HCT116 (cell line): ENCODE data around the gene NPB. TPM values are rescaled to one million over a fixed set of nuclear protein-coding genes. Genes with fewer than 3 reads are reported as not detected.

ENCODE experiments used
- ATAC-seq: fragments of 200-7000 bp; cut with Tn5 transposase; 2 replicates; pipeline ENCODE4 v1.9.1; 2020; ENCODE audit warnings: mild to moderate bottlenecking, moderate library complexity
- BruUV-seq: library from RNA; stranded (reverse); fragments of 400-500 nt; replicated peaks from 2 replicates; lab custom pipeline; 2021; lab: Mats Ljungman, UMichigan
- CTCF ChIA-PET: fragments of 300-600 bp; sonication (Branson Sonifier 250); formaldehyde crosslinking; loops from one replicate; lab custom pipeline; 2021; ENCODE audit warnings: antibody characterized with exemption; lab: Charles Lee
- POLR2A ChIA-PET: fragments of 300-600, 350-600 bp; sonication (Branson Sonifier 250); formaldehyde crosslinking; loops from one replicate; lab custom pipeline; 2021; ENCODE audit warnings: antibody characterized with exemption; lab: Charles Lee
- RAD21 ChIA-PET, 2 experiments: fragments of 300-600 bp; sonication (Branson Sonifier 250); formaldehyde crosslinking; loops; one replicate each; lab custom pipeline; 2023; ENCODE audit warnings: low total read pairs in 2 of 2; ENCODE audit not compliant: uncharacterized antibody in 2 of 2, unreplicated experiment in 2 of 2, low non-redundant PET in 1 of 2; lab: Charles Lee
- DNase-seq: peaks from one replicate; pipeline ENCODE4 v3.0.0-alpha.2; 2010; ENCODE audit warnings: low read depth, low spot score
- H2AFZ ChIP-seq: fragments of 200-600 bp; shearing (Covaris generic), sonication (generic); 2 replicates; pipeline ENCODE4 v1.6.1; 2017; ENCODE audit warnings: low read depth, mixed run types, mixed read lengths, antibody characterized with exemption, low read length; ENCODE audit not compliant: poor library complexity, severe bottlenecking
- H3K27ac ChIP-seq: 2 replicates; pipeline ENCODE4 v1.5.1; 2012; ENCODE audit warnings: low read depth, low read length
- H3K27me3 ChIP-seq: fragments of 200-600 bp; sonication (generic); 2 replicates; pipeline ENCODE4 v1.6.1; 2016; ENCODE audit warnings: mixed run types, low read length, mixed read lengths; ENCODE audit not compliant: insufficient read depth
- H3K36me3 ChIP-seq, 2 experiments: fragments of 200-500 bp in 1 of 2; fragments of 200-600 bp in 1 of 2; sonication (Bioruptor generic) in 1 of 2; sonication (generic) in 1 of 2; 2 replicates each; pipeline versions ENCODE4 v1.5.1 to v1.6.1; 2014 to 2016; ENCODE audit warnings: low read length in 2 of 2, inconsistent platforms in 1 of 2, mixed read lengths in 1 of 2, mixed run types in 1 of 2; ENCODE audit not compliant: insufficient read depth in 2 of 2, control insufficient read depth in 1 of 2
- H3K4me1 ChIP-seq, 2 experiments: fragments of 200-600 bp in 1 of 2; sonication (generic) in 1 of 2; 2 replicates each; pipeline versions ENCODE4 v1.5.1 to v1.6.1; 2012 to 2017; ENCODE audit warnings: low read length in 2 of 2, inconsistent platforms in 1 of 2, mild to moderate bottlenecking in 1 of 2, mixed read lengths in 1 of 2, mixed run types in 1 of 2, moderate library complexity in 1 of 2; ENCODE audit not compliant: insufficient read depth in 2 of 2, control insufficient read depth in 1 of 2
- H3K4me2 ChIP-seq: fragments of 200-600 bp; sonication (generic); 2 replicates; pipeline ENCODE4 v1.6.1; 2017; ENCODE audit warnings: mixed run types, low read length, mixed read lengths
- H3K4me3 ChIP-seq, 2 experiments: fragments of 200-600 bp in 1 of 2; sonication (generic) in 1 of 2; replicated peaks in 1 of 2; 2 replicates each; pipeline ENCODE4 v1.5.1; 2011 to 2016; ENCODE audit warnings: low read length in 2 of 2, control low read depth in 1 of 2, low read depth in 1 of 2, mild to moderate bottlenecking in 1 of 2, mixed read lengths in 1 of 2, mixed run types in 1 of 2
- H3K79me2 ChIP-seq: fragments of 200-600 bp; sonication (generic); 2 replicates; pipeline ENCODE4 v1.6.1; 2017; ENCODE audit warnings: mild to moderate bottlenecking, mixed run types, low read length, moderate library complexity, mixed read lengths; ENCODE audit not compliant: insufficient read depth
- H3K9ac ChIP-seq: fragments of 200-600 bp; sonication (generic); 2 replicates; pipeline ENCODE4 v1.6.1; 2016; ENCODE audit warnings: low read length, mixed read lengths
- H3K9me2 ChIP-seq: fragments of 200-600 bp; sonication (generic), shearing (Covaris generic); 2 replicates; pipeline ENCODE4 v1.6.1; 2017; ENCODE audit warnings: mixed run types, mild to moderate bottlenecking, moderate library complexity; ENCODE audit not compliant: insufficient read depth
- H3K9me3 ChIP-seq, 2 experiments: fragments of 200-500 bp in 1 of 2; fragments of 200-600 bp in 1 of 2; sonication (Bioruptor generic) in 1 of 2; sonication (generic) in 1 of 2; 2 replicates each; pipeline ENCODE4 v1.6.1; 2014 to 2017; ENCODE audit warnings: low read length in 2 of 2, mixed read lengths in 2 of 2, inconsistent platforms in 1 of 2, low read depth in 1 of 2, mild to moderate bottlenecking in 1 of 2, mixed run types in 1 of 2, moderate library complexity in 1 of 2; ENCODE audit not compliant: control insufficient read depth in 1 of 2, insufficient read depth in 1 of 2
- H4K20me1 ChIP-seq: fragments of 200-600 bp; sonication (generic), shearing (Covaris generic); 2 replicates; pipeline ENCODE4 v1.6.1; 2017; ENCODE audit warnings: mixed run types, mild to moderate bottlenecking, moderate library complexity; ENCODE audit not compliant: insufficient read depth
- CBX3 ChIP-seq: IDR thresholded peaks from 2 replicates; pipeline ENCODE4 v1.6.1; 2012; ENCODE audit warnings: low read depth
- POLR2AphosphoS5 ChIP-seq: IDR thresholded peaks from 2 replicates; pipeline ENCODE4 v1.6.1; 2011; ENCODE audit warnings: mild to moderate bottlenecking, low read depth, low read length, moderate library complexity
- intact Hi-C: fragments of 100-400 bp; cut with micrococcal nuclease; formaldehyde crosslinking; loops from 2 replicates; pipeline ENCODE4 v1.10.0; 2022
- total RNA-seq: library from RNA; stranded (reverse); gene quantifications from one replicate; pipeline ENCODE4 v1.2.1, GENCODE V29; 2021; ENCODE audit not compliant: unreplicated experiment
- TF ChIP-seq, protein P1 (sequence below): IDR thresholded peaks from 2 replicates; pipeline ENCODE4 v1.6.1; 2011; ENCODE audit warnings: mild to moderate bottlenecking, low read length, moderate library complexity; ENCODE audit not compliant: insufficient replicate concordance; ENCODE audit errors: extremely low read depth

NPB gene
- total RNA-seq, 1 experiment from 2014 or later = 1.2 TPM

DNA sequence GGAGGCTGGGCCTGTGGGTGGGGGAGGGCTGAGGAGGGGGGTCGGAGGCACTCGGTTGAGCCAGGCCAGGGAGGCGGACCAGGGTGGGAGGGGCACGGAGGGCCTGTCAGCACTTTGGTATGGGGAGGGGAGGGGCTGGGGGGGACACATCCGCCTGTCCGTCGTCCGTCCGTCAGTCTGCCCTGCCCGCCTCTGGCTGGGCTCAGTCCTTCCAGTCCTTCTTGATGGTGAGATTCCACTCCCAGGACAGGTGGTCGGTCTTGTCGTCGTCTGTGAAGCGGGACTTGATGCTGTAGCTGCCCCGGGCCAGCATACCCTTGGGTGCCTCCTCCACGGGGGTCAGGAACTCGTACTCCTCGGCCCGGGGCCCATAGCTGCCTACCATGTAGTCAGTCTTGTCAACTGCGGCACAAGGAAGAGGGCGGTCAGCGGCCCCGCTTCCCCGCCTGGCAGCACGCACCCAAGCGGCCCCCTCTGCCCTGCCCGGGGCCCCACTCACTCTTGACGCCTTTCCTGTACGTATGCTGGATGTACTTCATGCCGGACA lies 33.3 kb upstream of the NPB start:
- intact Hi-C loops = loop anchor here (1.0 kb wide), 1 partner anchor 153 kb away; no protein-coding TSS in a partner anchor
- Histone ChIP-seq H3K4me3 (peak overlapping the region; percentile 71 to 95), H3K27ac (peak overlapping the region; percentile 99)
- RAD21 ChIA-PET = no interaction called here
- TF ChIP-seq POLR2AphosphoS5 = peak; percentile 94
- TF ChIP-seq, protein P1, sequence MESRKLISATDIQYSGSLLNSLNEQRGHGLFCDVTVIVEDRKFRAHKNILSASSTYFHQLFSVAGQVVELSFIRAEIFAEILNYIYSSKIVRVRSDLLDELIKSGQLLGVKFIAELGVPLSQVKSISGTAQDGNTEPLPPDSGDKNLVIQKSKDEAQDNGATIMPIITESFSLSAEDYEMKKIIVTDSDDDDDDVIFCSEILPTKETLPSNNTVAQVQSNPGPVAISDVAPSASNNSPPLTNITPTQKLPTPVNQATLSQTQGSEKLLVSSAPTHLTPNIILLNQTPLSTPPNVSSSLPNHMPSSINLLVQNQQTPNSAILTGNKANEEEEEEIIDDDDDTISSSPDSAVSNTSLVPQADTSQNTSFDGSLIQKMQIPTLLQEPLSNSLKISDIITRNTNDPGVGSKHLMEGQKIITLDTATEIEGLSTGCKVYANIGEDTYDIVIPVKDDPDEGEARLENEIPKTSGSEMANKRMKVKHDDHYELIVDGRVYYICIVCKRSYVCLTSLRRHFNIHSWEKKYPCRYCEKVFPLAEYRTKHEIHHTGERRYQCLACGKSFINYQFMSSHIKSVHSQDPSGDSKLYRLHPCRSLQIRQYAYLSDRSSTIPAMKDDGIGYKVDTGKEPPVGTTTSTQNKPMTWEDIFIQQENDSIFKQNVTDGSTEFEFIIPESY = peak; percentile 16
- TF ChIP-seq CBX3 = no peak
- TF ChIP-seq, all 23 proteins: peak for 2
- ATAC-seq = peak; percentile 35
- Histone ChIP-seq H3K9me2 (no peaks in the 10 kb centered on the region), H3K9me3 (no peaks in the 10 kb centered on the region), H3K79me2 (peaks cover 59% of the 10 kb centered on the region), H3K9ac (peak overlapping the region; percentile 99), H3K27me3 (no peaks in the 10 kb centered on the region), H3K36me3 (peaks cover 11 to 22% of the 10 kb centered on the region in 2 experiments; a peak in 3 of 4 replicates), H3K4me2 (peak overlapping the region; percentile 86), H3K4me1 (peaks cover 44 to 83% of the 10 kb centered on the region in 2 experiments), H2AFZ (no peak overlapping the region), H4K20me1 (peaks cover 7% of the 10 kb centered on the region; the same call in 1 of the 2 replicates)
- DNase-seq = peak; percentile 84
- TSS peak; percentile 67 for BruUV-seq
- CTCF ChIA-PET = interaction anchor here (0.7 to 2.7 kb wide), 6 partner anchors 8 to 169 kb away, joined by 3 to 27 read pairs (median 4); partner anchors contain the start of genes CENPX, DCXR, LRRC45 and MAFG
- POLR2A ChIA-PET = interaction anchor here (1.2 to 1.6 kb wide), 4 partner anchors 8 to 152 kb away, joined by 3 to 4 read pairs (median 3); partner anchors contain the start of gene P4HB
